CD4-positive, alpha-beta T cell (primary cell): ENCODE measurements around the gene CRKL. TPM values are rescaled to one million over a fixed set of nuclear protein-coding genes. Genes with fewer than 3 reads are reported as not detected.
"Not testable (repeated sequence)": the region's sequence is repeated elsewhere in the genome, so short reads cannot be mapped to it uniquely, and the experiment has no call there.

Experiments used
- ATAC-seq: fragments of 200-7000 bp; cut with Tn5 transposase; one replicate; pipeline ENCODE4 v1.10.0; 2022; ENCODE audit warnings: mild to moderate bottlenecking; ENCODE audit not compliant: poor library complexity
- CTCF ChIA-PET: fragments of 350-600 bp; sonication (Branson Sonifier 250); formaldehyde crosslinking; loops from one replicate; lab custom pipeline; 2021; ENCODE audit warnings: antibody characterized with exemption, inconsistent platforms; lab: Charles Lee
- POLR2A ChIA-PET: fragments of 350-600 bp; sonication (Branson Sonifier 250); formaldehyde crosslinking; loops from one replicate; lab custom pipeline; 2021; ENCODE audit warnings: antibody characterized with exemption, inconsistent platforms; lab: Charles Lee
- DNase-seq, 14 experiments: peaks; one replicate each; pipeline ENCODE4 v3.0.0-alpha.2; 2013 to 2020; ENCODE audit warnings: mixed read lengths in 2 of 14
- H3K27ac ChIP-seq, 2 donors: one replicate each; pipeline versions ENCODE4 v1.5.1 to v1.7.0; 2013; ENCODE audit warnings: low read length in 2 of 2, low read depth in 1 of 2, mild to moderate bottlenecking in 1 of 2
- H3K27me3 ChIP-seq, 2 experiments: 1 replicate in 1 of 2; 2 replicates in 1 of 2; pipeline versions ENCODE4 v1.6.1 to v1.7.0; 2013; ENCODE audit warnings: low read length in 2 of 2, control low read depth in 1 of 2, mild to moderate bottlenecking in 1 of 2, moderate library complexity in 1 of 2; ENCODE audit not compliant: insufficient read depth in 2 of 2, control insufficient read depth in 1 of 2
- H3K36me3 ChIP-seq: one replicate; pipeline ENCODE4 v1.6.1; 2013; ENCODE audit warnings: low read length, control low read depth; ENCODE audit not compliant: insufficient read depth
- H3K4me1 ChIP-seq: one replicate; pipeline ENCODE4 v1.6.1; 2013; ENCODE audit warnings: low read length, control low read depth; ENCODE audit not compliant: insufficient read depth
- H3K4me3 ChIP-seq: one replicate; pipeline ENCODE4 v1.5.1; 2013; ENCODE audit warnings: mild to moderate bottlenecking, low read length, moderate library complexity
- H3K9me3 ChIP-seq, 2 experiments: 1 replicate in 1 of 2; 2 replicates in 1 of 2; pipeline versions ENCODE4 v1.6.1 to v1.7.0; 2013; ENCODE audit warnings: low read length in 2 of 2, mild to moderate bottlenecking in 2 of 2, control low read depth in 1 of 2, moderate library complexity in 1 of 2; ENCODE audit not compliant: control insufficient read depth in 1 of 2, insufficient read depth in 1 of 2
- H3K27ac Mint-ChIP-seq: one replicate; pipeline ENCODE4 v1.8.0; 2020; ENCODE audit warnings: mixed read lengths
- H3K27me3 Mint-ChIP-seq: one replicate; pipeline ENCODE4 v1.8.0; 2021; ENCODE audit warnings: mixed read lengths
- H3K36me3 Mint-ChIP-seq: one replicate; pipeline ENCODE4 v1.8.0; 2021; ENCODE audit warnings: low read depth, mixed read lengths
- H3K4me1 Mint-ChIP-seq: one replicate; pipeline ENCODE4 v1.8.0; 2021; ENCODE audit warnings: low read depth, mixed read lengths
- H3K4me3 Mint-ChIP-seq: one replicate; pipeline ENCODE4 v1.8.0; 2020; ENCODE audit warnings: mild to moderate bottlenecking, mixed read lengths
- H3K9me3 Mint-ChIP-seq: one replicate; pipeline ENCODE4 v1.8.0; 2020; ENCODE audit warnings: mixed read lengths
- intact Hi-C, 2 experiments: fragments of 100-400 bp; cut with DNase I in 1 of 2; cut with micrococcal nuclease in 1 of 2; formaldehyde crosslinking; loops; one replicate each; pipeline versions ENCODE4 v1.15.1 to v1.9.0; 2023 to 2025; cut with DNase I, micrococcal nuclease
- total RNA-seq, 174 experiments: library from RNA in 2 of 174; stranded (reverse) in 2 of 174; gene quantifications; one replicate each; pipeline ENCODE4 v1.2.3 and lab custom pipeline; 2021 to 2026
- TF ChIP-seq, protein P1 (sequence below): fragments of 200-600 bp; IDR thresholded peaks from one replicate; pipeline ENCODE4 v1.8.0; 2022; ENCODE audit warnings: antibody characterized with exemption, mild to moderate bottlenecking

Gene CRKL
- total RNA-seq, 2 experiments from 2014 or later: 41.9 to 43.5 TPM

DNA sequence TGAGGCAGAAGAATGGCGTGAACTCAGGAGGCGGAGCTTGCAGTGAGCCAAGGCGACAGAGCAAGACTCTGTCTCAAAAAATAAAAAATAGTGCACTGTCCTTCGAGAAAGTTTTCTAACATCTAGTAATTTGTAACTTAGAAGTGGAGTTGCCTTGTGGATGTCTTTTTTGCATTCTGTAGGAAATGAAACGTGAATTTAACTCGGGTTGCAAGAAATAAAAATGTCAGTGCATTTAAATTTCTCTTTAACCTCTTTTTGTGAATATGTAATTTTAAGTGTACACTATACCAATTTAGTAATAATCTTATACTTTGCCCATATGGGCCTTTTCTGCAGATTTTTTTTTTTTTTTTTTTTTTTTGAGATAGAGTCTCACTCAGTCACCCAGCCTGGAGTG, 26.2 kb upstream of the CRKL start:
- Mint-ChIP-seq H3K27me3 (peaks cover 4% of the 10 kb centered on the region), H3K27ac (no peak overlapping the region), H3K4me1 (no peaks in the 10 kb centered on the region), H3K9me3 (no peaks in the 10 kb centered on the region), H3K36me3 (peaks cover 29% of the 10 kb centered on the region), H3K4me3 (no peak overlapping the region)
- no peaks in the 10 kb centered on the region for H3K4me1 ChIP-seq
- POLR2A ChIA-PET: no interaction called here
- no peaks in the 10 kb centered on the region for H3K9me3 ChIP-seq
- CTCF ChIA-PET: no interaction called here
- DNase-seq (no peak), ATAC-seq (no peak)
- intact Hi-C loops: no loop called here
- no peak overlapping the region for H3K27ac ChIP-seq
- TF ChIP-seq, protein P1, sequence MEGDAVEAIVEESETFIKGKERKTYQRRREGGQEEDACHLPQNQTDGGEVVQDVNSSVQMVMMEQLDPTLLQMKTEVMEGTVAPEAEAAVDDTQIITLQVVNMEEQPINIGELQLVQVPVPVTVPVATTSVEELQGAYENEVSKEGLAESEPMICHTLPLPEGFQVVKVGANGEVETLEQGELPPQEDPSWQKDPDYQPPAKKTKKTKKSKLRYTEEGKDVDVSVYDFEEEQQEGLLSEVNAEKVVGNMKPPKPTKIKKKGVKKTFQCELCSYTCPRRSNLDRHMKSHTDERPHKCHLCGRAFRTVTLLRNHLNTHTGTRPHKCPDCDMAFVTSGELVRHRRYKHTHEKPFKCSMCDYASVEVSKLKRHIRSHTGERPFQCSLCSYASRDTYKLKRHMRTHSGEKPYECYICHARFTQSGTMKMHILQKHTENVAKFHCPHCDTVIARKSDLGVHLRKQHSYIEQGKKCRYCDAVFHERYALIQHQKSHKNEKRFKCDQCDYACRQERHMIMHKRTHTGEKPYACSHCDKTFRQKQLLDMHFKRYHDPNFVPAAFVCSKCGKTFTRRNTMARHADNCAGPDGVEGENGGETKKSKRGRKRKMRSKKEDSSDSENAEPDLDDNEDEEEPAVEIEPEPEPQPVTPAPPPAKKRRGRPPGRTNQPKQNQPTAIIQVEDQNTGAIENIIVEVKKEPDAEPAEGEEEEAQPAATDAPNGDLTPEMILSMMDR: no peak
- peaks cover 28% of the 10 kb centered on the region for H3K36me3 ChIP-seq
- no peaks in the 10 kb centered on the region for H3K27me3 ChIP-seq
- H3K4me3 ChIP-seq: no peak overlapping the region

DNA sequence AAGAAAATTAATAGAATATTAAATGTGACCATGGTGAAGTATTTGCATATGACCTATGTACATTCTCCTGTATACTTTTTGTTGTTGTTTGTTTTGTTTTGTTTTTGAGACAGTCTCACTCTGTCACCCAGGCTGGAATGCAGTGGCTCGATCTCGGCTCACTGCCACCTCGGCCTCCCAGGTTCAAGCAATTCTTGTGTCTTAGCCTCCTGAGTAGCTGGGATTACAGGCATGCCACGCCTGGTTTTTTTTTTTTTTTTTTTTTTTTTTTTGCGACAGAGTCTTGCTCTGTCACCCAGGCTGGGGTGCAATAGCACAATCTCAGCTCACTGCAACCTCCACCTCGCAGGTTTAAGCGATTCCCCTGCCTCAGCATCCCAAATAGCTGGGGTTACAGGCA, 19.5 kb upstream of the CRKL start:
- POLR2A ChIA-PET, H3K27me3 Mint-ChIP-seq, intact Hi-C loops, H3K27ac ChIP-seq, H3K4me1 Mint-ChIP-seq, H3K27me3 ChIP-seq, DNase-seq, ATAC-seq, H3K36me3 Mint-ChIP-seq, H3K9me3 Mint-ChIP-seq, H3K36me3 ChIP-seq, H3K4me1 ChIP-seq, H3K9me3 ChIP-seq, H3K4me3 Mint-ChIP-seq, H3K4me3 ChIP-seq, H3K27ac Mint-ChIP-seq: not testable (repeated sequence)
- CTCF ChIA-PET: interaction anchor here (1.2 kb wide), 1 partner anchor 19 kb away, joined by 3 read pairs; the partner anchor contains the start of gene CRKL

DNA sequence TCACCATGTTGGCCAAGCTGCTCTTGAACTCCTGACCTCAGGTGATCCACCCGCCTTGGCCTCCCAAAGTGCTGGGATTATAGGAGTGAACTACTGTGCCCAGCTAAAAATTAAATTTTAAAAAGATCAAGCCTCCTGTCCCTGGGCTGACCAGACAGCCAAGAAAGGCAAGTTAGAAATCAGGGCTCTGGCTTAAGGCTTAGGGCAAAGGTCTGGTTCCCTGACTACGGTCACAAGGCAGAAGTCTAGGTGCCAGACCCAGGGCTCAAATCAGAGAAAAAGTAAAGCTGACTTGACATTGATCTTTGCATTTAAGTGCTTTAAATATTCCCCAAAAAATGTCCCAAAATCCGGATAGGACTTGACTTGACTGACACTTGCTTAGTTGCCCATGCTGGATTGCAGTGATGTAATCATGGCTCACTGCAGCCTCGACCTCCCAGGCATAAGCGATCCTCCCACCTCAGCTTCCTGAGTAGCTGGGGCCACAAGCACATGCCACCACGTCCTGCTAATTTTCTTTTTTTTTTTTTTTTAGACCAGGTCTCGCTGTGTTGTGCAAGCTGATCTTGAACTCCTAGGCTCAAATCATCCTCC, 17.3 kb upstream of the CRKL start:
- DNase-seq (no peak), ATAC-seq (no peak)
- no peak overlapping the region for H3K4me3 ChIP-seq
- POLR2A ChIA-PET: no interaction called here
- no peaks in the 10 kb centered on the region for H3K9me3 Mint-ChIP-seq
- intact Hi-C loops: no loop called here
- peaks cover 4% of the 10 kb centered on the region for H3K27me3 Mint-ChIP-seq
- no peaks in the 10 kb centered on the region for H3K36me3 ChIP-seq
- no peak overlapping the region for H3K27ac ChIP-seq
- CTCF ChIA-PET: no interaction called here
- no peak overlapping the region for H3K27ac Mint-ChIP-seq
- H3K9me3 ChIP-seq: no peaks in the 10 kb centered on the region
- H3K36me3 Mint-ChIP-seq: no peaks in the 10 kb centered on the region
- no peaks in the 10 kb centered on the region for H3K4me1 ChIP-seq
- no peaks in the 10 kb centered on the region for H3K4me1 Mint-ChIP-seq
- H3K27me3 ChIP-seq: no peaks in the 10 kb centered on the region
- TF ChIP-seq, protein P1: no peak
- no peak overlapping the region for H3K4me3 Mint-ChIP-seq

DNA sequence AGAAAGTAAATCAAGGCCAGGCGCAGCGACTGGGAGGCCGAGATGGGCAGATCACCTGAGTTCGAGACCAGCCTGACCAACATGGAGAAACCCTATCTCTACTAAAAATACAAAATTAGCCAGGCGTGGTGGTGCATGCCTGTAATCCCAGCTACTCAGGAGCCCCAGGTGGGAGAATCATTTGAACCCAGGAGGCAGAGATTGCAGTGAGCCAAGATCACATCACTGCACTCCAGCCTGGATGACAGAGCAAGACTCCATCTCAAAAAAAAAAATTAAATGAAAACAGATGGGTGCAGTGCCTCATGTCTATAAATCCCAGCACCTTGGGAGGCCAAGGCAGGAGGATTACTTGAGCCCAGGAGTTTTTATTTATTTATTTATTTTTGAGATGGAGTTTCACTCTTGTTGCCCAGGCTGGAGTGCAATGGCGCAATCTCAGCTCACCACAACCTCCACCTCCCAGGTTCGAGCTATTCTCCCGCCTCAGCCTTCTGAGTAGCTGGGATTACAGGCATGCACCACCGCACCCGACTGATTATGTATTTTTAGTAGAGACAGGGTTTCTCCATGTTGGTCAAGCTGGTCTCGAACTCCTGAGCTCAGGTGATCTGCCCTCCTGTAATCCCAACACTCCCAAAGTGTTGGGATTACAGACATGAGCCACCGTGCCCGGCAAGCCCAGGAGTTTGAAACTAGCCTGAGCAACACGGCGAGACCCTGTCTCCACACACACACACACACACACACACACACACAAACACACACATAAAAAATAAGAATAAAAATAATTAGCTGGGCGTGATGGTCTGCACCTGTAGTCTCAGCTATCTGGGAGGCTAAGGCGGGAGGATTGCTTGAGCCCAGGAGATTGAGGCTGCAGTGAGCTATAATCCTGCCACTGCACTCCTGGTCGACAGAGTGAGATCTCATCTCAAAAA, 15.8 kb upstream of the CRKL start:
- intact Hi-C loops, POLR2A ChIA-PET, CTCF ChIA-PET: not testable (repeated sequence)

More for the DNA sequence above, 15.8 kb upstream of the CRKL start:
- H3K4me3 ChIP-seq, H3K4me1 Mint-ChIP-seq, H3K4me1 ChIP-seq, DNase-seq, H3K27me3 ChIP-seq, H3K9me3 Mint-ChIP-seq, H3K27ac Mint-ChIP-seq, ATAC-seq, H3K27ac ChIP-seq, H3K27me3 Mint-ChIP-seq, H3K36me3 ChIP-seq, H3K9me3 ChIP-seq, H3K36me3 Mint-ChIP-seq, H3K4me3 Mint-ChIP-seq: not testable (repeated sequence)
